H54 (cell line): ENCODE data around the gene PTK6.
"Not testable (repeated sequence)": the region's sequence is repeated elsewhere in the genome, so short reads cannot be mapped to it uniquely, and the experiment has no call there.

Experiments used
- DNase-seq: peaks from one replicate; pipeline ENCODE4 v3.0.0; 2011; ENCODE audit warnings: low spot score, mixed read lengths; ENCODE audit not compliant: insufficient read length
- FAIRE-seq: peaks from 3 replicates; lab custom pipeline; 2011; peaks lifted over from hg19 to GRCh38; lab: Jason Lieb, UNC
- POLR2A ChIP-seq: IDR thresholded peaks from 2 replicates; pipeline ENCODE4 v1.6.1; 2011; ENCODE audit warnings: low read depth, mild to moderate bottlenecking, low read length

The PTK6 gene

GRCh38 chr20:63492518-63492917, 44.7 kb downstream of the PTK6 start:
- DNase-seq, result no peak
- FAIRE-seq, result no peak
- no peak for TF ChIP-seq POLR2A

GRCh38 chr20:63491635-63492230, 45.4 kb downstream of the PTK6 start:
- FAIRE-seq (no peak), DNase-seq (no peak)
- no peak for TF ChIP-seq POLR2A

- DNase-seq (no peak), FAIRE-seq (no peak)
- no peak for TF ChIP-seq POLR2A
Observed at GRCh38 chr20:63491078-63491477, 46.1 kb downstream of the PTK6 start.

DNA sequence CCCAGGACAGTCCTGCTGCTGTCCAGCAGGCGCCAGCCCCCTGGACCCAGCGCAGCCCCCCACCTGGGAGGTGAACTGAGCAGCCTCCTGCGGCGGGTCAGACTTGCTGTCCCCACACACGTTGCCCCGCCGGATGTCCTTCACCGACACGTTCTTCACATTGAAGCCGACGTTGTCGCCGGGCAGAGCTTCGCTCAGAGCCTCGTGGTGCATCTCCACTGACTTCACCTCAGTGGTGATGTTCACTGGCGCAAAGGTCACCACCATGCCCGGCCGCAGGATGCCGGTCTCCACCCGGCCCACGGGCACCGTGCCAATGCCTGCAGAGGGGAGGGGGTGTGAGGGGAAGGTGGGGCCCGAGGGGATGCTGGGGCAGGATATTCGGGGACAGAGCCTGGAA, 46.8 kb downstream of the PTK6 start:
- TF ChIP-seq POLR2A, result no peak
- no peak for FAIRE-seq
- no peak for DNase-seq

- no peak for DNase-seq
- no peak for FAIRE-seq
- TF ChIP-seq POLR2A, result no peak
Observed at GRCh38 chr20:63488315-63489251, 48.6 kb downstream of the PTK6 start.

DNA sequence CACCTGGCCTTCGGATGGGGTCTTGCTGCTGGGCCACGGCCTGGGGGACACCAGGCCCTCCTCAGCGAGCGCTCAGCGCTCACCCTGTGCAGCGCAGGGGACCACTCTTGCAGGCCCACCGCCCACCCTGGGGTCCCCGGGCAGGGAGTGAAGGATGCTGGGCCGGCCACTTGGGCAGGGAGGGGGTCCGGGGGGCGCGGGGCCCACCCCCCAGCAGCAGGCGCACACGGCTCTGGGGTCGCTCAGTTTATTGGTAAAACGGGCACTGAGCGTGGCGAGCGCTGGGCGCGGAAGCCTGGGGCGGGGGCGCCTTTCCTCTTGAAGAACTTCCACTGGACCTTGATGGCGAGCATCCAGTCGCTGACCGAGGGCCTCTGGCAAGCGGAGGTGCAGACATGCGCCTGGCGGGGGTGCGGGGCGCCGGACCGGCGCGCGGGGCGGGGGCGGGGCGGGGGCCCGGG, 49.4 kb downstream of the PTK6 start:
- FAIRE-seq, result no peak

GRCh38 chr20:63487116-63487764, 49.9 kb downstream of the PTK6 start:
- FAIRE-seq, result no peak
- DNase-seq, result no peak
- TF ChIP-seq POLR2A, result no peak

More for the DNA sequence above, 49.4 kb downstream of the PTK6 start:
- no peak for TF ChIP-seq POLR2A
- no peak for DNase-seq

- FAIRE-seq (no peak), DNase-seq (no peak)
- no peak for TF ChIP-seq POLR2A
Observed at GRCh38 chr20:63486300-63486855, 50.8 kb downstream of the PTK6 start.

DNA sequence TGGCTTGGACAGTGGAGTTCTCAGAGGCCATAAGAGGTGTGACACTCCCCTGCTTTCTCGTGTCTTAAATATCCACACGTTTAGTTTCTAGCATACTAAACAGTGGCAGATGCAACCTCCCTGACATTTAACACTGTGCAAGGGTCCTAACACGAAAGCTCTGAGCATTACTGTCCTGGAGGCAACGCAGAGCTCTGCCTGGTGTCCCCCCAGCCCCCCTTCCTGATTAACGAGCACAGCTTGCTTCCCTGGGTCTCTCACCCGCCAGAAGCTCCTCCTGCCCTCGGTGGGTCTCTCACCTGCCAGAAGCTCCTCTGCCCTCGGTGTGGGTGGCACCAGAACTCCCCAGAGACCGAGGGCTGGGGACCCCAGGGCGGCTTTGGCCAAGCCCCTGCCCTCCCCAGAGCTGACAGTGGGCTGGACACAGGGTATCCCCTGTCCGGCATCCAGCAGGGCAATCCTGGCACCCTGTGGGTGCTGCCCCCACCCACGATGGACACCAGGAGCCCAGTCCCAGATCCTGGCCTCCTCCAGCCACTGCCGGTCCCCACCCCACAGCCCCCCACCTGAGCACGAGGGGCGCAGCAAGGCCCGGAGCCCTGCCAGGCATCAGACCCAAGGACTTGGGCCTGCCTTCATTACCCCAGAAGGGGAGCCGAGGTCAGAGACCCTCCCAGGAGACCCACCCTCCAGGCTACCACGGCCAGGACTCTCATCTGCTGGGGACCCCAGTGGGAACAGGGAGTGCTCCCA, 52.3 kb downstream of the PTK6 start:
- no peak for DNase-seq
- no peak for FAIRE-seq
- no peak for TF ChIP-seq POLR2A

- DNase-seq (no peak), FAIRE-seq (no peak)
- no peak for TF ChIP-seq POLR2A
Observed at GRCh38 chr20:63484236-63484635, 52.9 kb downstream of the PTK6 start.

- TF ChIP-seq POLR2A, result no peak
- FAIRE-seq (no peak), DNase-seq (no peak)
Observed at GRCh38 chr20:63483834-63484233, 53.3 kb downstream of the PTK6 start.

DNA sequence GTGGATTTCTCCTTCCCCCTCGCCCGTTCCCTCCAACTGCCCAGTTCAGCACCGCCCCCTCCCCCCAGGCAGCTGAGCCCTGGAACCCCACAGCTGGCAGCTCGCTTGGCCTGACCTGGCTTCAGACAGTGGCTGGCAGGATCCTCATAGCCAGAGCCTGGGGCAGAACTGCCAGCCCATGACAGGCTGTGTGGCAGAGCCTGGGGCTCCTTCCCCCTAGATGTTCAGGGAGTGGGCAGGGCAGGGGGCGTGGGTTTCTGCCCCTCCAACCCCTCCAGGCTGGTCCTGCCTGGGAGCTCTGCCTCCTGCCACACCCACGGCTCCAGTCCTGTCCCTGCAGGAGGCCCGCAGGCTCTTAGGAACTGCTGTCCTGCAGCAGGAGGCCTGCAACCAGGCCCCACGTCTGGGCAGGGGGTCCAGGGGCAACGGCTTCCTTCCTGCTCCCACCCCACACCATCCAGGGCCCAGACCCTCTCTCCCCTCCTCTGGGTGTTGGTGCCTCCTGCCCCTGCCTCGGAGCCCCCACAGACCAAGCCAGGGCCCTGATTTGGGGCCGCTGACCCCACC, 55.1 kb downstream of the PTK6 start:
- DNase-seq (no peak), FAIRE-seq (no peak)
- TF ChIP-seq POLR2A, result no peak

GRCh38 chr20:63481503-63481902, 55.7 kb downstream of the PTK6 start:
- no peak for TF ChIP-seq POLR2A
- no peak for DNase-seq
- FAIRE-seq, result no peak

GRCh38 chr20:63479695-63480419, 57.3 kb downstream of the PTK6 start:
- not testable (repeated sequence) for DNase-seq

More at GRCh38 chr20:63479695-63480419, 57.3 kb downstream of the PTK6 start:
- not testable (repeated sequence) for FAIRE-seq
